Activated gamma-delta T cell (primary cell): ENCODE data around the gene ABCC1.

Experiments
- DNase-seq: peaks from one replicate; lab custom pipeline; 2025; lab: John Stamatoyannopoulos, UW

ABCC1 gene

GRCh38 chr16:16021646-16021987 lies 72.2 kb downstream of the ABCC1 start:
- DNase-seq, result no peak

DNA sequence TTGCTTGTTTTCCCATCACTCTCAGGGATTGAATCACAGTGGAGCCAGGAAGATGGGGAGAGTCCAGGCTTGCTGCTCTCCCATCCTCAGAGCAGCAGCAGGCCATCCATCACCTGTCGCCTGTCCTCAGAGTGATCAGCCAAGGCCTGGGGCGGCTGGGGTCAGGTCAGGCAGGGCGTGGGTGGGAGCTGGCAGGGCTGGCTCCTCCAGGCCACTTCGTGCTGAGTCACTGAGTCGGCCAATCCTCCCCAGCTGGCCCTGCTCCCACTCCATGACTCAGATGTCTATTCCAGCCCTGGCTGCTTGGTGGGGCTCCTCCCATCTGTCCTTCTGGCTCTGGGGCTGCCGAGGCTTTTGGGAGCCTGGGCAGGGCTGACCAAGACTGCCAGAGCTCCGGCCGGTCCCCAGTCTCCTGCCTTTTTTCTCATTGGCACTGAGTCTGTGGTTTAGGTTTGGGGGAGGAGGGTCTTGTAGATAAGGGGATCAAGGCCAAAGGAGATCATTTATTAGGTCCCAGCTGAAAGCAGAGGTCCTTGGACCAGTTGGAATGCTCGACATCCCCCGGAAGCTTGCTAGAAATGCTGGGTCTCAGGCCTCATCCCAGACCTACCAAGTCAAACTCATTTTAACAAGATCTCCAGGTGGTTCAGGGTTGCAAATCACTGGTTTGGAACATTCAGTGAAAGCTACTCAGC lies 72.7 kb downstream of the ABCC1 start:
- DNase-seq, result no peak

DNA sequence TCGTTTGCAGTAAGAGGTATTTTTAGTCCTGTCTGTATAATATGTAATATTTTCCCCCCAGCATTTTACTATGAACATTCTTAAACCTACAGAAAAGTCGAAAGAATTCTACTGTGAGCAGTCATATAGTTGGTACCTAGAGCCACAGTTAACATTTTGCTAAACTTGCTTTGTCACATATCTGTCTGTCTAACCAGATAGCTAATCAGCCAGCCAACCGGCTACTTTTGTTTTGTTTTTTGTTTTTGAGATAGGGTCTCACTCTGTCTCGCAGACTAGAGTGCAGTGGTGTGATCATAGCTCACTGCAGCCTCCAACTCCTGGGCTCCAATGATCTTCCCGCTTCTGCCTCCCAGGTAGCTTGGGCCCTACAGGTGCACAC lies 73.3 kb downstream of the ABCC1 start:
- no peak for DNase-seq

DNA sequence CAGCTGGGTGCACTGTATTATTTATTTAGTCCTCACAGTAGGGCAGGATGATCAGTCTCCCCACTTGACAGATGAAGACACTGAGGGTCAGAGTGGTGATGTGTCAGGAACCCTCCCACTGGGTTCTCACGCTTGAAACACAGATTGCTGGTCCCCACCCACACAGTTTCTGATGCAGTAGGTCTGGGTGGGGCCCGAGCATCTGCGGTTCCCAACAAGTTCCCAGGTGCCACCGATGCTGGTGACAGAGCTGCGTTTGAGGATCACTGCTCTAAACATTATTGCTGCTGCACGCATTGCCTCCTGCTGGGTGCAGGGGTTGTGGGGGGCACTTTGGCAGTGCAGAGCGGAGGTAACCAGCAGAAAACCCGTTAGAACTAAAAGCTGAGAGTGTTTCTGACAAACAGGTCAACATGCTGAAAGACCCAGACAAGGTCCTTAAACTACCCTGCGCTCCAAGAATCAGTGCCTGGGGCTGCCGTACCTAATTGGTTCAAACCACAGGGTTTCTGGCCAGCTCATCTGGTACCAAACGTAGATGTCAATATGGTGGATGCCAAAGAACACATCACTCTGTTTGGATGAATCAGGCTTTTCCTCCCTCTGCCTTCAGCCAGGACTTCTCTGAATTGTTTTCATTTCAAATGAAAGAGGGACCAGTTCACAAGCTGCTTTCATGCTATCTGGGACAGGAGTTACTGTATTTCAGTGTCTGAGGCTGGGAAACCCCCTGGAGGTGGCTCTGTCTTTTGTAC lies 76.0 kb downstream of the ABCC1 start:
- no peak for DNase-seq

GRCh38 chr16:16027728-16028310 lies 78.4 kb downstream of the ABCC1 start:
- DNase-seq, result no peak

DNA sequence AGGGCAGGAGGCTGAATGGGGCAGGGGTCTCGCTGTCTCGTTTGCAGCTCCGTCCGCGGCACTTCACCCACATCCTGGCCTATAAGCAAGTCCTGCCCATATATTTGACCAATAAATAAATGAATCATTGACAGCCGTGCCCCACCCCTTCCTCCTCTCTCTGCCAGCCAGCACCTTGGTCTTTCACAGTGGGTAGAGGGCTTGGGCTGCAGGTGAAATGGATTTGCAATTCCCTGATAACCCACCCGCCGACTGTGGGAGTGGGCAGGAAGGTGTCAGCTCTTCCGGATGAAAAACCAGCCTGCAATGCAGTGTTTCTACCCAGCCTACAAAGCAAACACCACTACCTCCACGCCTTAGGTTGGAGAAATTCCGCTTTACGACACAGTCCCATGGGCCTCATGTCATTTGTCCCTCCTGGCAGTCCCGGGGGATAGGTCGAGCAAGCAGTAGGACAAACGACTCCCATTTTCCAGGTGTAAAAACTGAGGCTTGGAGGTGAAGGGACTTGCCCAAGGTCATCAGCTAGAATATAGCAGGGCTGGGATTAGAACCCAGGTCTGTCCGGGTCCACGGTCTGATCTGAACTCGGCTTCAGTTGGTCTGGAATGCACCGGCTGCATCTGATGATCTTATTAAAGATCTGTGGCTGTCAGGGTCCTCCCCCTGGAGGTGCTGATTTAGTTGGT lies 79.0 kb downstream of the ABCC1 start:
- DNase-seq, result no peak

- no peak for DNase-seq
Observed at GRCh38 chr16:16029431-16030011, 80.1 kb downstream of the ABCC1 start.

- no peak for DNase-seq
Observed at GRCh38 chr16:16030449-16030848, 81.0 kb downstream of the ABCC1 start.

DNA sequence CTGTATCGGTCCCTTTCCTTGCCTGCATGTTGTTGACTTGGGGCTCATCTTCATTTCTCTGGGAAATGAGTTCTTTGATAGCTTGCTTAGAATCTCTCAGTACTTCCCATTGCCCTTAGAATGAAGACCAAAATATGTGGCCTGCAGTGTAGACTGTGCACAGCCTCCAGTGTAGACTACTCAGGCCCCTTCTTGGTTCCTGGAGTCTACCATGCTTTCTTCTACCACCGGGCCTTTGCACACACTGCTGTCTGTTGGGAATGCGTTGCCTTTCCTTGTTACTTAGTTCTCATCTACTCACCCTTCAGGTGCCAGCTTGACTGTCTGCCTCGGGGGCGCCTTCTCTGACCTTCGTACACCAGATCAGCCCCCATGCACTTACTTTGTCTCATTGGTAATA lies 82.0 kb downstream of the ABCC1 start:
- DNase-seq, result no peak

- DNase-seq, result no peak
Observed at GRCh38 chr16:16032271-16032979, 83.0 kb downstream of the ABCC1 start.

DNA sequence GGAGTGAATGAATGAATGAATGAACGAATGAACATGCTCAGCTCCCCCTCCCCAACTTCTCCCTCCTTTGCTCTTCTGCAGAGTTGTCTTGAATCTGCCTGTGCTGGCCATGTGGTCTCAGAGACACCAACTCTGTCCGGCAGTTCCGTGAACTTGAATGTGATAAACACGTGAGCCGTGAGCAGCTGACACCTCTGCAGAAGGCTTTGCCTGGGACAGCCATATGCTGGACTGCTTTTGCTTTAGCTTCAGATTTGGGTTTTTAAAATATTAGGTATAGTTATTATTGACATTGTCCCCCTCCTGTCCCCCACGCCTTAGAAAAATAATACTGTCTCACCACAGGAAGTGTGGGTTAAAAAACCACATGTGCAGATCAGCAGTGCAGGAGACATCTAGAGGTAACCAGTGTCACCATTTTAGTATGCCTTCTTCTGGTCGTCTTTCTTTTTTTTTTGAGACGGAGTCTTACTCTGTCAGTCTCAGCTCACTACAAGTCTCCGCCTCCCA lies 83.8 kb downstream of the ABCC1 start:
- no peak for DNase-seq

GRCh38 chr16:16036359-16036792 lies 87.0 kb downstream of the ABCC1 start:
- no peak for DNase-seq

DNA sequence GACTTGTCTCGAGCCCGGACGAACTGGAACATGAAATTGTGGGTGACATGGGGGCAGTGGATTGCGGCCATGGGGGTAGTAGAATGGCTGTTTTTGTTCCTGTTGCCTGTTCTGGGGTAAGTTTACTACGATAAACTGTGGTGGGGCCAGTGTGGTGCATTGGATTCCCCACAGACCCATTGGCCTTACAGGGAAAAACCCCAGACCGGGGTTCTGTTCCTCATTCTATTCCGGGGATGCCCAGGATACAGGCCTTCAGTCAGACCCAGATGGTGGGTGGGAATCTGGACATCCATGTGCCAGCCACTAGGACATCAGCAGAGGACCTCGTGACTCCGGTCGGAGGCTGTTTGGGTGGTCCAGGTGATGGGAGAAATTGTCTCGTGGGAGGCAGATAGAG lies 88.1 kb downstream of the ABCC1 start:
- no peak for DNase-seq

GRCh38 chr16:16037970-16038369 lies 88.6 kb downstream of the ABCC1 start:
- no peak for DNase-seq

GRCh38 chr16:16038950-16039349 lies 89.5 kb downstream of the ABCC1 start:
- no peak for DNase-seq

DNA sequence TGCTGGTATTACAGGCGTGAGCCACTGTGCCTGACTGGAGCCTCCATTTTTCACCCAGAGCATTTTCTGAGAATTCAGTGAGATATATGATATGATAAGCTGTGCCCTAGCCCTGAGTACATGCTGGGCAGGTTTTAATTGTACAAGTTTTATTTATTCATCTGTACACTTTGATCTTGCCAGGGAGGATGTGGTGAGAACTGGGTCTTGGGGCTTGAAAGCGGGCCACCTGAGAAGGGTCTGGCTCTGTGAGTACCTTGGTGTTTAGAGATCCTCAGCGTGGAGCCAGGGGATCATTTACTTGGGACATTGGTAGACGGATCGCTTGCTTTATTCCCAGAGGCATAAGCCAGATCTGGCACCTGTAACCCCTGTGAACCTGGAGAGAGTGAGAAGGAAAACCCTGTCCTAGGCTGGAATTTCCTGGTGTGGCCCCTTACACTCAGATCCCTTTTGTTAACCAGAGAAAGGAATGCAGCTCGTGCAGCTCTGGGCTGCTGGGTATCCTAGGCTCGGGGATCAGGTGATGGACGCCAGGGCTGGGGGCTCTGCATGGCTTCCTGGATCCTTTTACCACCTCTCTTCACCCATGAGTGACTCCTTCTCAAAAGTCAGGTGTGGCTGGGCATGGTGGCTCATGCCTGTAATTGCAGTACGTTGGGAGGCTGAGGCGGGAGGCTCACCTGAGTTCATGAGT lies 91.9 kb downstream of the ABCC1 start:
- DNase-seq, result no peak

- DNase-seq, result no peak
Observed at GRCh38 chr16:16042076-16042475, 92.7 kb downstream of the ABCC1 start.

- DNase-seq, result no peak
Observed at GRCh38 chr16:16045296-16045695, 95.9 kb downstream of the ABCC1 start.

DNA sequence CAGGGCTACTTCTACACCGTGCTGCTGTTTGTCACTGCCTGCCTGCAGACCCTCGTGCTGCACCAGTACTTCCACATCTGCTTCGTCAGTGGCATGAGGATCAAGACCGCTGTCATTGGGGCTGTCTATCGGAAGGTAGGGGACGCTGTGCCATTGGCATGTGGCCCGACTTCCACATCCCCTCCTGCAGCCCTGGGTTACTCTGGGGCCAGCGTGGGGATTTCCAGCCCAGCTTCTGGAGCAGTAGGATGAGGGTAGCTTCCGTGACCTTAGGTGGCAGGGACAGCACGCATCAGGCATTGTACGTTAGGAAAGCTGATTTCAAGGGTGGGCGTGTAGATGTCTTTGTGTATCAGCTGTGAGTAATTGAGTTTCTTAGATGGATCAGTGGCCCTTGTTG lies 96.5 kb downstream of the ABCC1 start:
- DNase-seq, result no peak

- DNase-seq, result no peak
Observed at GRCh38 chr16:16047761-16048160, 98.3 kb downstream of the ABCC1 start.
